ENCODE measurements around the gene CKMT2.

CKMT2 gene

DNA sequence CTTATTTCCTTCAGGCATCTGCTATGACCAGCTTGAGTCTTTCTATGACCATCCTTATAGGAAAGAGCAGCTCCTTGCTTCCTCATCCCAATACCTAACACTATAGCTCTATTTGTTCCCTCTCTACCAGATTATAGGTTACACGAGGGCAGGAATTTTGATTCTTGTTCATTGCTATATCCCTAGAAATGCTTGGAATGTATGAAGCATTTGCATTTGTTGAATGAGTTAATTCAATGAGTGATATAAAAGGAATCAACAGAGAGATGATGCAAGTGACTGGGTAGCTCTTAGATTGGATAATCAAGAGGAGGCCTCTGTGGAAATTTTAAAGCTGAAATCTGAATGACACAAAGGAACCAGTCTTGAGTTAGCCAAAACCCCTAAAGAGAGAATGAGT, 82.2 kb downstream of the CKMT2 start:
- Histone ChIP-seq H3K36me3 (ENCODE audit: insufficient read depth, low read length) (peaks cover 9% of the 10 kb centered on the region), H3K9me3 (ENCODE audit: control insufficient read depth, insufficient read depth, low read length) (no peaks in the 10 kb centered on the region), H3K4me1 (ENCODE audit: insufficient read depth, low read length) (peaks cover 3% of the 10 kb centered on the region; the same call in 1 of the 2 replicates), H3K9ac (ENCODE audit: low read depth, low read length) (no peak overlapping the region)

DNA sequence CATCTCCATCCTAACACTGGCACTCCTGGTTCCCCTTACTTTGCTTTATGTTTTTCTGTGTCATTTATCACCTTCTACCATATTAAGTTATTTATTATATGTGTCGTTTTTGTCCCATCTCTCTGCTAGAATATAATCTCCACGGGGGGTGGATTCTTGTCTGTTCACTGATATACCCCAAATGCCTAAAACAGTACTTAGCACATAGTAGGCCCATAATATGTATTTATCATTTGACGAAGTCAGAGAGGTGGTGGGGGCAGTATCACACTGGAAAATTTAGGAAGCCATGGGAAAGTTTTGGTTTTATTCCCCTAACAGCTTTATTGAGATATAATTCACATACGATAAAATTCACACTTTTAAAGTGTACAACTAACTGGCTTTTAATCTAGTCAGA, 82.7 kb downstream of the CKMT2 start:
- peaks cover 3% of the 10 kb centered on the region; the same call in 1 of the 2 replicates for H3K4me1 ChIP-seq (ENCODE audit: insufficient read depth, low read length)
- H3K9ac ChIP-seq (ENCODE audit: low read depth, low read length) = no peak overlapping the region

More for the DNA sequence above, 82.7 kb downstream of the CKMT2 start:
- no peaks in the 10 kb centered on the region for H3K9me3 ChIP-seq (ENCODE audit: control insufficient read depth, insufficient read depth, low read length)
- H3K36me3 ChIP-seq (ENCODE audit: insufficient read depth, low read length) = peaks cover 4% of the 10 kb centered on the region

Measured in ES-I3 (cell line).